Sciatic nerve (tissue), 2 donors: ENCODE data around the gene FLNC. TPM values are rescaled to one million over a fixed set of nuclear protein-coding genes. Genes with fewer than 3 reads are reported as not detected.

Experiments
- ATAC-seq: fragments of 200-7000 bp; cut with Tn5 transposase; one replicate; pipeline ENCODE4 v1.9.1; 2020; ENCODE audit warnings: mild to moderate bottlenecking, moderate library complexity
- DNase-seq: peaks from one replicate; pipeline ENCODE4 v3.0.0-alpha.2; 2020; ENCODE audit warnings: low spot score
- intact Hi-C: fragments of 100-400 bp; cut with DNase I; formaldehyde crosslinking; loops from one replicate; pipeline ENCODE4 v1.14.2; 2022
- total RNA-seq: library from RNA; stranded (reverse); fragmentation: NEBNext Ultra II Directional; extraction: Animal tissue kit (Norgen Biotek cat#: 25700); gene quantifications from one replicate; pipeline ENCODE4 v1.2.1, GENCODE V29; 2021
- donor health status: DM: no; HTN: no; CAD: no.
- donor health status: DM: no; HTN: no; CAD: no.

Gene FLNC
- total RNA-seq, 1 donor from 2014 or later, result 11.7 TPM

DNA sequence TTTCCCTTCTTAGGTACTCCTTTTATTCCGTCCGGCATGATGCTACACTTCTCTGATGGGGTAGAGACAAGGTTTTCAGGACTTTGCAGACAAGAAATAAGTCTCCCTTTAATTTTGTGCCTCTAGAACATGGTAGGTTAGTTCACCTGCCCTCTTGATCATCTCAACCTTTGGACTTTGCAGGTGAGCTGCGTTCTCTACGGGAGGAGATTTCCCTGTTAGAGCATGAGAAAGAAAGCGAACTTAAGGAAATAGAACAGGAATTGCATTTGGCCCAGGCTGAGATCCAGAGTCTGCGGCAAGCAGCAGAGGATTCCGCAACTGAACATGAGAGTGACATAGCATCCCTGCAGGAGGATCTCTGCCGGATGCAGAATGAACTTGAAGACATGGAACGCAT, 29.2 kb upstream of the FLNC start:
- ATAC-seq (no peak), DNase-seq (no peak)
- intact Hi-C loops, result no loop called here

DNA sequence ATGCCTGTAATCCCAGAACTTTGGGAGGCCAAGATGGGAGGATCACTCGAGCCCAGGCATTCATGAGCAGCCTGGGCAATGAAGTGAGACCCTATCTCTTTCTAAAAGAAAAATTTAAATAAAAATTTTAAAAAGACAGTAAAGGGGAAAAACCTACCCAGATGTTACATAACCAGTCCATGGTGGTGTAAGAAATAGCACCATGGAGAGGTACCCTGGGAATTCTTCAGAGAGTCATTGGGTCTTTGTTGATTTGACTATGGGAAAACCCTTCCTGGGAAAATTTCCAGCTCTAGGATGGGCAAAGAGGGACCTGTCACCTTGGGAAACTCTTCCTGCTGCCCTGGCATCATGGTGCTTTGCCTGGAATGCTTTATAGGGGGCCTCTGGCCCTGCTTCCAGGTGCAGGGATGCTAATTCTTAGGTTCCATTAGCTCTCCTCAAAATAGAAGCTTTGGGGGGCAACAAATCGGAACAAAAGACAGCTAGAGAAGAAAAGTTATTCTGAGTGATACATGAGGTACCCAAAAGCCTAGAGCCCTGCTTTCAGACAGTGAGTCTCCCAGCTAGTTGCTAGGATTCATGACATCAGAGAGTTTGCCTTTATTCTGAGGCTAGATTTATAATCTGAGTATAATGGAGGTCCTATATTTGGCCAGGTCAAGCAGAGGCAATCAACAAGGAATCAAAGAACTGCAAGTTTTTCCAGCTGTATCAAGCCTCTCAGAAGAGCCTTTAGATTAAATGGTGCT, 28.4 kb upstream of the FLNC start:
- intact Hi-C loops, result no loop called here
- DNase-seq (no peak), ATAC-seq (no peak)

DNA sequence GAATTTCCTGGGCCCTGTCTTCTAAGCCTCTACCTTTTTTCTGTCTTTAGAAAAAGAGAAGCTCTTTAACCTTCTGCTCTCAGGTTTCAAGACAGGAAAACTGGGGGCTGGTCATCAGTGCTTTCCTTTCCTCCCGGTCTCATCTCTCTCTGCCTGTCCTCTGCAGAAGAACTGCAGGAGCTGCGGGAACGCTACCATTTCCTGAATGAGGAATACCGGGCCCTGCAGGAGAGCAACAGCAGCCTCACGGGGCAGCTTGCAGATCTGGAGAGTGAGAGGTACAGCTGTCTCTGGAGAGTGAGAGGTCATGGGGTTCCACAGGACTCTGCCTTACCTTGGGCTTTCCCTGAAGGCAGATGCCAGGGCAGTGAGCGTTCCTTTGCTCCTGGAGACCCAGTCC, 25.7 kb upstream of the FLNC start:
- DNase-seq (no peak), ATAC-seq (no peak)
- intact Hi-C loops, result no loop called here

DNA sequence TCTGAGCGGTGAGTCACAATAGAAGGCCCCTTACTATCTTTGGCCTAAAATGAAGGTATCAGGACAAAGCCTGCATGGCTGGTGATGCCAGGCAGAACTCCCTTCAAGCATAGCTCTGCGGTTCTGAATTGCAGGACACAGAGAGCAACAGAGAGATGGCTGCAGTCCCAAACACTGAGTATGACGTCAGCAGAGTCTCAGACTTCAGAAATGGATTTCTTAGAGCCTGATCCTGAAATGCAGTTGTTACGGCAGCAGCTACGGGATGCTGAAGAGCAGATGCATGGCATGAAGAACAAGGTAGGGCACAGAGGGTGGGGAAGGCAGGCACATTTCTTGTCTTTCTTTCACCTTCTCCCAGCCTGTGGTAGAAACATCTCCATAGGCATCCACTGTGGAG, 25.0 kb upstream of the FLNC start:
- intact Hi-C loops, result no loop called here
- ATAC-seq (no peak), DNase-seq (no peak)

DNA sequence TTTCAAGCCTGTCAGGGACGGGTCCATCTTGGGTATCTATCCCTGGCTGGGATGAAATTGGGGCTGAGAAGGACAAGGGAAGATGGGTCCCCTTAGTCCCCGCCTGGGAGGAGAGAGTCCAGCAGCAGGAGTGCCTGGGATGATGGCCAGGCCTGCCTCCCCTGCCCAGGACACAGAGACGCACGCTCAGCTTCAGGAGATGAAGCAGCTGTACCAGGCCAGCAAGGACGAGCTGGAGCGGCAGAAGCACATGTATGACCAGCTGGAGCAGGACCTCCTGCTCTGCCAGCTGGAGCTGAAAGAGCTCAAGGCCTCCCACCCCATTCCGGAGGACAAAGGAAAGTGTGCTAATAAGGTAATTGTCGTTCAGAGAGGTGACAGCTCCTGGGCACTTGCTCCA, 23.0 kb upstream of the FLNC start:
- no peak for ATAC-seq
- intact Hi-C loops, result no loop called here
- no peak for DNase-seq

DNA sequence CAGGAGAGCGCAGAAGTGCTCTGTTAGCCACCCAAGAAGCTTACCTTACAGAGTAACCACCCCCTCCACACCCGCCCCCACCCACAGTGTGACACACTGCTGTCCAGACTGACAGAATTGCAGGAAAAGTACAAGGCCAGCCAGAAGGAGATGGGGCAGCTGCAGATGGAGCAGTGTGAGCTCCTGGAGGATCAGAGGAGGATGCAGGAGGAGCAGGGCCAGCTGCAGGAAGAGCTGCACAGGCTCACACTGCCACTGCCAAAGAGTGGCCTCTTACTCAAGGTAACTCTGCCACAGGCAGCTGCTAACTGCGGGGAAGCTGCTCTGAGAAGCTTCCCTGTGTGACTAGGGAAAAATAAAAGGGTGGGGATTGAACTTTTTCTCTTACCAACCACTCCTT, 20.8 kb upstream of the FLNC start:
- ATAC-seq (no peak), DNase-seq (no peak)
- intact Hi-C loops, result no loop called here

DNA sequence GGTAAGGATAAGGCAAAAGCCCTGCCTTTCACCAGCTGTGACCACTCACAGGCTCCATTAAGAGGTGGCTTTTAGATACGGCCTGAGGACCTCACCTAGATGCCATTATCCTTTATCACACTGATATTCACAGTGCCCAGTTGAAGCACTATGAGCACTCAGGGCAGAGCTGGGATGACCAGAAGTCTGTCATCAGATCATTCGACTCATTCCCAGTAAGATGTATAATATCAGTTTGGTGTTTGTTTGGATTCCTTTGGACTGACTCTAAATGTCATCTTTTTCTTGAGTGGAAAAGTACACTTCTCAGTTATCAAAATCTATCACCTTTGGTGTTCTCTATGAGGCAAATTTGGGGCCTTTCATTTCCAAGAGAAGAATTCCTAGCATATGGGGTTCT, 19.7 kb upstream of the FLNC start:
- intact Hi-C loops, result loop anchor here (5.0 kb wide), 1 partner anchor 922 kb away; no protein-coding TSS in a partner anchor
- no peak for ATAC-seq
- no peak for DNase-seq

DNA sequence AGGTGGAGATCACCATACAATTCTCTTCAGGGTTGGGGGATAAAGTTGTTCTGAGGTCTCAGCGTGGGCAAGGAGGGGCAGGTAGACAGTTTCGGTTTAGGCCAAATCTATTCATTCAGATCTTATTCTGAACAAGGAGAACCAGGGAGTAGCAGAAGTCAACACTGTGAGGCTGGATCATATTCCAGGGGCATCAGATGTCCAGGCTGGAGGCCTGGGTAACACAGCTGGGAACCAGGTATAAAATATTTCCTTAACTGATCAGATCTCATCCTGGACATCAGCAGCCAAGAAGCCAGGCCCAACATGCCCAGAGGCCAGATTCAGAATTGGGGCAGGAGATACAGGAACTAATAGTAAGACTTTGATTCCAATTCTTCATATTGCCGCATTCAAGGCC, 19.2 kb upstream of the FLNC start:
- no peak for DNase-seq
- ATAC-seq, result no peak
- intact Hi-C loops, result loop anchor here (5.0 kb wide), 1 partner anchor 921 kb away; no protein-coding TSS in a partner anchor

DNA sequence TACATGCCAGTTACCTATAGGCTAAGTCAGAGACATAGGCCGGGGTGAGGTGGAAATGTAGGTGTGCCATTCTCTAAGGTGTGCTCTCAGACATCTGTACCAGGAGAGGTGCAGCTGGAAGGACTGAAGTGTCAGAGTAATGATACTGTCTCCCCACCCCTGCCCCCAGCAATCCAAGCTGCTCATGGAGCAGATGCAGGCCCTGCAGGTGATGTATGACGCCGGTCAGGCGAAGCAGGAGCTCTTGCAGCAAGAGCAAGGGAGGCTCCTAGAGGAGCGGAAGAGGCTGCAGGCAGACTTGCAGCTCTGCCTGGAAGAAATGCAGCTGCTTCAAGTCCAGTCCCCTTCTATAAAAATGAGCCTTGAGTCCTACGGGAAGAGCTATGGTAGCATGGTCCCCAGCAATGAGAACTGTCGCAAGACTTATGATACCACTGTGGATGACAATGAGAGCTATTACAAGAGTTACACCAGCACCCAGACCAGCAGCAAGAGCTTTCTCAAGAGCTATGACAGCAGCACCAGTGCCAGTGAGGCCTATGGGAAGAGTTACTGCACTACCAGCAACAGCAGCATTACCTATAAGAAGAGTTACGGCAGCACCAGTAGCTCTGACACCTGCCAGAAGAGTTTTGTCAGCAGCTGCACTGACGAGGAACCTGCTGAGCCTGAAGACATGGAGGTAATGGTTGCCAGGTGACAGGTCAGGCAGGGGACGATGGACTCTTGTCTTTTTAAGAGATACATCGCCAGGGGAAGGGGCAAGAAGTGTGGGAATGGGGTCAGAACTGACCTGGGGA, 18.4 kb upstream of the FLNC start:
- intact Hi-C loops, result loop anchor here (5.0 kb wide), 1 partner anchor 920 kb away; no protein-coding TSS in a partner anchor
- DNase-seq, result no peak

DNA sequence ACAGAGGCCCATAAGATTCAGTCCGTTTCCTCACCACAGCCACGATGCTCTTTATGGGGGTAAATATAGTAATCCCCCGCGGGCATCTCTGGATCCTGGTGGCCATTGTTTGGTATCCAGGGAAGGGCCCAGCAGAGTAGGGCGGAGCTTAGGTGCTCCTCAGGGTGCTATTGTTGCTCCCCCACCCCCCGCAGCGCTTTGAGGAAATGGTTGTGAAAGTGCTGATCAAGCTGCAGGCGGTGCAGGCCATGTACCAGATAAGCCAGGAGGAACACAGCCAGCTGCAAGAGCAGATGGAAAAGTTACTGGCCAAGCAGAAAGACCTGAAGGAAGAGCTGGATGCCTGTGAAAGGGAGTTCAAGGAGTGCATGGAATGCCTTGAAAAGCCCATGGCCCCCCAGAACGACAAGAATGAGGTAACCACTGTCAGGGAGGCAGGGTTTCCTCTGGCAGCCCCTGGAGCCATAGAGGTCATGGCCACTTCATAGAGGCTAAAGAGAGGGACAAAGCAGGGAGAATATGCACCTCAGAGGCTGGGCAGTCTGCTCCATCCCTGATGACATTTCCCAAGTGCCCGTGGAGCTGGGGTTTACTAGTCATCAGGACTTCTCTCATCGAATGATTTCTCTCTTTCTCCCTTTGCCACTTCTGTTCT, 17.6 kb upstream of the FLNC start:
- DNase-seq (no peak), ATAC-seq (peak; percentile 73)
- intact Hi-C loops, result loop anchor here (5.0 kb wide), 1 partner anchor 920 kb away; no protein-coding TSS in a partner anchor

More for the DNA sequence above, 18.4 kb upstream of the FLNC start:
- no peak for ATAC-seq

DNA sequence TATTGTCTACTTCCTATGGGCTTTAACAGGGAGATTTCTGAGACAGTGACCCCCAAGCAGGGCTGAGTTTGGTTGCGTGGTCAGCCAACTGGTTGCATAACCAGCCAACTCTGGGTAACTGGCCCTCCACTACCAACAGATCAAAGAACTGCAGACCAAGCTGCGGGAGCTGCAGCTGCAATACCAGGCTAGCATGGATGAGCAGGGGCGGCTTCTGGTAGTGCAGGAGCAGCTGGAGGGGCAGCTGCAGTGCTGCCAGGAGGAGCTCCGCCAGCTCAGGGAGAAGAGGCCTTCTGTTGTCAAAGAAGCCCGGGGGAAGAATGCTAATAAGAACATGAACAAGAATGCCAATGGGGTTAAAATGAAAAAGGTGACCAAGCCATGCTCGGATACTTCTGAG, 15.7 kb upstream of the FLNC start:
- intact Hi-C loops, result loop anchor here (5.0 kb wide), 1 partner anchor 918 kb away; no protein-coding TSS in a partner anchor
- no peak for DNase-seq
- no peak for ATAC-seq

DNA sequence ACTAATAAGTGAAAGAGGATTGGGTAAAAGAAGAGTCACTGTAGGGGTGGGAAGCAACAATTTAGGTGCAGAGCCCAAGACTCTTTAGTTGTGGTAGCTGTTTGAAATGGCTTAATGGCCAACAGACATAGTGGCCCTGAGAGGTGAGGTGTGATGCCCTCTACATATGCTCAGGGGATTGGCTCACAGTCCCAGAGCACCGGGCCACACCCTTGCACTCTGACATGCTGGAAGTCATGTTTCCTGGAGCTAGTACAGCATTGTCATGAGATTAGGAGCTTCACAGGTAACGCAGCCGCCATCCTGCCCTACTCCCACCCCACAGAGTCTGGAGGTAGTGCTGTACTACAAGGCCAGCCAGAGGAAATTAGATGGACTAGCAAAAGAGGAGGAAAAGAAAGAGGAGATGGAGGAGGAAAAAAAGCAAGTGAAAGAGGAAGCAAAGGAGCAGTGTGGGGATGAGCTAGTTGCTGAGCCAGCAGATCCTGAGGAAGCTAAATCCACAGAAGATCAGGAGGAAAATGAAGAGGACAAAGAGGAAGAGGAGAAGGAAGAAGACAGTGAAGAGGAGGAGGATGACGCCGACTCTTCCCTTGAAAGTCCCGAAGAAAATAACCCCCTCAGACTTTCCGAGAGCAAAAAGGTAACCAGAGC, 14.8 kb upstream of the FLNC start:
- intact Hi-C loops, result no loop called here
- DNase-seq, result no peak
- no peak for ATAC-seq

DNA sequence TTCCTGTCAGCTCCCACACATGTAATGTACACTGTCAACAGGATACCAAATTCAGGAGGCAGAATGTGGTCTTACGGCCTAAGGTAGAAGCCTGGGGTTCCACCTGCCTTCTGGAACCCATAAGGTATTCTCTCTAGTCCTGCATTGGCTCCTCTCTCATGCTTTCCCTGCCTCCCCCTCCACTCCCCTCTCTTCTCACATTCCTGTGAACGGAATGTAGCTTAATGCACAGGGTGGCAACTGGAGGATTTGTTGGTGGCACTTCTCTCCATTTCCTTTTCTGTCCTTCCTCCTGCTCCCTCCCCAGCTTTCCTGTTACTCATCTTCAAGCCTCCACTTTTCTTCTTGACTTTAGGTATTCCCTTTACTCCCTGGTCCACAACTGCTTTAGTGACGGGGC, 11.5 kb upstream of the FLNC start:
- intact Hi-C loops, result no loop called here
- no peak for DNase-seq
- ATAC-seq, result no peak

DNA sequence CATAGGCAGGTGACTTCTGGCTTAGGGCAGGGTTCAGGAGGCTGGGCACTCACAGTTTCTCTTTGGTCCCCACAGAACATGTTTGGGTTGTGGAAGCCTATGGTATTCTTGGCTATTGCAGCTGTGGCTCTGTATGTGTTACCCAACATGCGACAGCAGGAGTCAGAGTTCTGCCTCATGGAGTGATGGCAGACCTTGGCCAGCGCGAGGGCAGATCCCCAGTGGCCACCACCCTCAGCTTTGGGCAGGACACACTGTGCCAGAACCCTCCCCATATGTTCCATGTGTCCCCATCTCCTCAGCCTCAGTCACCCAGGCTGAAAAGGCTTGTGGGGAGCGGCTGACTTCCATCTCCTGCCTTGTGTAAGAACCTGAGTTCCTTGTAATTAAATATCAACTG, 8.5 kb upstream of the FLNC start:
- intact Hi-C loops, result no loop called here
- ATAC-seq (no peak), DNase-seq (no peak)

DNA sequence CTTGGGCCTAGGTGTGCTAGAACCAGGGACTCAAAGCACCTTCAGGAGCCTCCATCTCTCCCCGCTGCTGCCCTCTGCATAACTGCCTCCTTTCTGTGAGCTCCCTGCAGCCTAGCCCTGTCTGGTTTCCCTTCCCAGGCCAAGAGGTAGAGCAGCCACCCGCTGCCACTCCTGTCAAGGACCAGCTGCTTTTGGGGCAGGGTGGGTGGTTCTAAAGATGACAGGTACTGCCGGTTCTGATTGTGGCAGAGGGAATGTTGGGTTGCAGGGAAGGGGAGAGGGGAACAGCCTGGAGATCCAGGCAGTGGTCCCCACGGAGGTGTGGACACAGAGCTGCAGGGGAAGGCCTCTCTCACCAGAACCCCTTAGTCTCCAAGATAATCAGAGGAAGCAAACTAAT, 3.7 kb upstream of the FLNC start:
- ATAC-seq, result no peak
- DNase-seq, result no peak
- intact Hi-C loops, result no loop called here

DNA sequence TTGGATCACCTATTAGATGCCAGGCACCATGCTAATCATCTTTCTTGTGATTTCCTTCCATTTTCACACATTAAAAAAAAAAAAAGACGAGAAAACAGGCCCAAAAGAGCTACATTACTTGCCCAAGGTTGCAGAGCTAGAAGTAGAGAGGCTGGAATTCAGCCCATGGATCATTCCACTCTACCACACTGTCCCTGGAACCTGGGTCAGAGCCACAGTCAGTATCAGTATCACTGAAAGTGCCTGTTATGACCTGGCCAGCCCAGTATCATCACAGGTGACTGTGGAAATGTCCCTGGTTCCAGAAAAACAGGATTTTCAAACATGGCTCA, 3.3 kb upstream of the FLNC start:
- DNase-seq, result no peak
- intact Hi-C loops, result no loop called here
- ATAC-seq, result no peak

DNA sequence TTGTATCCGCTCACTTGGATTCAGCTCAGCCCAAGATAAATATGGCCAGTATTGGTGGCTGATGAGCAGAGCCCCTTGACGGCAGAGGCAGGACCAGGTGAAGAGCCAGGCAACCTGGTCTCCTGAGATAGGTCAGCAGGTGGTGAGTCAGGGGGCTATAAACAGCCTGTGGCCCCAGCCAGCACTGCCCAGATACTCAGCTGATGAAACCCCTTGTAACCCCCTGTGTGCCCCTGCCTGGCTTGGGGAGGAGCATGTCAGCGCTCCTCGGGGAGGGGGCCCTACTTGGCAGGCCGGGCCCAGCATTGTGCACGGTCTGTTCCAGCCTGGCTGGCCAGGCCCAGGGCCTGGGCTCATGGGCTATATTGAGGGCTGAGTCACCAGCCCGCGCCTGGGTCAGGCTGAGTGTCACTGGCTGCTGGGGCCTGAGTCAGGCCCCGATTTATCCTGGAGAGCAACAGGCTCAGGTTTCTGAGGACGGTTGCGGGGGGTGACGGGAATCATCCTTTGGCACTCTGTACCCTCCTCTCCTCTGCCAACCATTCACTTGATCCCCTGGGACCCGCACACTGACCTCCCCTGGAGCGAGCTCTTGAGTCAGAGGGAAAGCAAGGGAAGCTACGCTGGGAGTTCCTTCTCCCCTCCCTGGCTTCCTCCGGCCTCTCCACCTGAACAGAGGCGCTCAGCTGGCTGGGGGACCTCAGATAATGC, 2.8 kb upstream of the FLNC start:
- peak; percentile 43 for ATAC-seq
- intact Hi-C loops, result no loop called here

DNA sequence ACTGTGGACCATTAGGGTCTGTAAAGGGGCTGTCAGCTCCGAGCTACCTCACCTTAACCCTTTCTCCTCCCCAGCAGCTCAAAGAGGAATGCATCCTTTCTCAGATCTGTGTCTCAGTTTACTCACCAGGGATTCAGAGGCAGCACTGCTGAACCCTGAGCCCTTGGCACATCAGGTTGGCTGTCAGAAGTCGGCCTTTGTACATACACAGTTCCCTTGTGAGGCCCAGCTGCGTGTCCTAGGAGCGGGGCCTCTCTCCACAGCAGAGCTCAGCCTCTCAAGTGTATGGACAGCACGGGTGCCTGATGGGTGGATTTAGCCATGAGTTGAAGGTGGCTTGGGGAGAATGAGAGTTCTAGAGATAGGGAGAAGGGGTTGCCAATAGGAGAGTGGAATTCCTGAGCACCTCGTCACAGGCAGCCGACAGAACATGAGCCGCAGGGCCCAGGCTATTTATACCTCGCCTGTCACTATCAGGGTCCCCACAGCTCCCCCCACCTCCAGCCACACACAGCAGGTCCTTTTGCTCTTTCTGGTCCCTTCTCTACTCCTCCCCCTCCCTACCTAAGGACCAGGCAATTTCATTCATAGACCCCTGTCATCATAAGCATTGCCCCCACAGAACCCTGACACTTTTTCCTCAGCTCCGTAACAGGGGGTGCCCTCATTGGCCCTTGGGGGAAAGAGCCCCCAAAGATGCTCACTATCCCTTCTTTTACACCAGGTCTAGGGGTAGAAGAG, 2.1 kb upstream of the FLNC start:
- DNase-seq (no peak), ATAC-seq (no peak)
- intact Hi-C loops, result no loop called here

More for the DNA sequence above, 2.8 kb upstream of the FLNC start:
- DNase-seq, result no peak
